Measurements from ENCODE around the gene RASSF1.

DNA sequence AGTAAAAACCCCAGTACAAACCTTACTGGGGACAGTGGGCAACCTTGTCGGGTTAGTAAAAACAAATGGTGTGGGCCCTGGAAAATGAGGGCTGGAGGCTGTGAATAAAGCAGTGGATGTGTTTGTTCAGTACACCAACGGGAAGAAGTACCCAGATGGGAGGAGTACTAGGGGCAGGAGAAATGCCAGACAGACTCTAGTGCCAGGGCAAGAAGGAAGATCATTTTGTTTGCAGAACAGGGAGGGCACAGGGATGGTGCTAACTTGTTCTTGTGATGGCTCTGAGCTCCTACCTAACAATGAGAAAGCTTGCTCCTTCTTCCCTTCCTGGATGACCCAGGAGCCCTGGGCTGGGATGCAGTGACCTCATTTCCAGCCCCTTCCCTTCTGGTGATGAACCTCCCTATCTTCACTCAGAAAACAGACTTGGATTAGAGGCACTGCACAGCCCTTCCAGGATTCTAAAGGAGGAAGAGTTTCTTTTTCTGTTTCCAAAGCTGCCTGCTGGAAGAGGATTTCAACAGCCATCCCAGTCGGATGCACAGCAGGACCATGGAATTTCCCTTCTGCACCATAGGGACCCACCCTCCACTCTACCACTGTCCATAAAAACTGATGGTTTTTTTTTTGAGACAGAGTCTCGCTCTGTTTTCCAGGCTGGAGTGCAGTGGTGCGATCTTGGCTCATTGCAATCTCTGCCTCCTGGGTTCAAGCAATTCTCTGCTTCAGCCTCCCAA lies 6.1 kb downstream of the RASSF1 start:
- TF ChIP-seq ATF3 (IDR thresholded peaks at IDR 0.05) (no peak), ELF1 (IDR thresholded peaks at IDR 0.05; ENCODE audit: borderline replicate concordance, low read depth) (no peak), EZH2 (IDR thresholded peaks at IDR 0.05) (no peak), POLR2A (IDR thresholded peaks at IDR 0.05; ENCODE audit: borderline replicate concordance, extremely low read depth, insufficient read depth, insufficient read length) (no peak), JUND (IDR thresholded peaks at IDR 0.05) (no peak), EGR1 (IDR thresholded peaks at IDR 0.05; ENCODE audit: low read depth) (no peak), CTCF (IDR thresholded peaks at IDR 0.05 in 2 of 3, conservative IDR thresholded peaks at IDR 0.05 in 1 of 3; ENCODE audit: borderline replicate concordance in 1 of 3, insufficient read depth in 1 of 3, low read depth in 2 of 3, low read length in 2 of 3) (no peak), TCF7L2 (IDR thresholded peaks at IDR 0.05; ENCODE audit: borderline replicate concordance, extremely low read depth, insufficient read depth, insufficient read length) (no peak), ZNF274 (IDR thresholded peaks at IDR 0.05; ENCODE audit: low read depth, low read length) (no peak), SIN3A (IDR thresholded peaks at IDR 0.05; ENCODE audit: low read depth) (no peak), ZFX (IDR thresholded peaks at IDR 0.05) (no peak), SP1 (IDR thresholded peaks at IDR 0.05; ENCODE audit: low read depth) (no peak)
- TF ChIP-seq, protein P1, sequence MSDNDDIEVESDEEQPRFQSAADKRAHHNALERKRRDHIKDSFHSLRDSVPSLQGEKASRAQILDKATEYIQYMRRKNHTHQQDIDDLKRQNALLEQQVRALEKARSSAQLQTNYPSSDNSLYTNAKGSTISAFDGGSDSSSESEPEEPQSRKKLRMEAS (IDR thresholded peaks at IDR 0.05) = no peak
